ENCODE results near the gene IKZF3.
A peak's percentile ranks its signal among the peaks of the same experiment; 100 is the strongest.

Gene IKZF3

GRCh38 chr17:39813631-39814030, 50.5 kb downstream of the IKZF3 start:
- DNase-seq: no peak

- DNase-seq: no peak
Observed at GRCh38 chr17:39812466-39812865, 51.6 kb downstream of the IKZF3 start.

DNA sequence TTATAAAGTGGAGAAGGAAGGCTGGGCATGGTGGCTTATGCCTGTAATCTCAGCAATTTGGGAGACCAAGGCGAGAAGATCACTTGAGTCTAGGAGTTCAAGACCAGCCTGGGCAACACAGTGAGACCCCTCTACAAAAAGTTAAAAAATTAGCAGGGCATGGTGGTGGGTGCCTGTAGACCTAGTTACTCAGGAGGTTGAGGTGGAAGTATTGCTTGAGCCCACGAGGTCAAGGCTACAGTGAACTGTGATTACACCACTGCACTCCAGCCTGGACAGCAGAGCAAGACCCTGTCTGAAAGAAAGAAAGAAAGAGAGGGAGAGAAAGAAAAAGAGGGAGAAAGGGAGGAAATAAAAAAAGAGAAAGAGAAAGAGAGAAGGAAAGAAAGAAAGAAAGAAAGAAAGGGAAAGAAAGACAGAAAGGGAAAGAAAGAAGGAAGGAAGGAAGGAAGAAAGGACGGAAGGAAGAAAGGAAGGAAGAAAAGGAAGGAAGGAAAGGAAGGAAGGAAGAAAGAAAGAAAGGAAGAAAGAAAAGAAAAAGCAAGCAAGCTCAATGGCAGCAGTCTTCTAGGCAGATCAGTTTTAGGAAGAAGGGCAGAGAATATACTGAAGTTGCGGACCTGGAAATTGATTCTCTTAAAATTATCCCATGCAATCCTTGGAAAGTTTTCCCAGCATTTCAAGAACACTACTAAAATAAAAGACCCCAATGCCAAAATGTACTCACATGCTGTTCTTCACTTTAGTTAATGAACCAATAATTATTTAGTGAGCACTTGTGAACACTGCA, 53.0 kb downstream of the IKZF3 start:
- DNase-seq: no peak

- DNase-seq: no peak
Observed at GRCh38 chr17:39809221-39809620, 54.9 kb downstream of the IKZF3 start.

- DNase-seq: no peak
Observed at GRCh38 chr17:39808409-39808997, 55.6 kb downstream of the IKZF3 start.

GRCh38 chr17:39804839-39805238, 59.3 kb downstream of the IKZF3 start:
- DNase-seq: no peak

DNA sequence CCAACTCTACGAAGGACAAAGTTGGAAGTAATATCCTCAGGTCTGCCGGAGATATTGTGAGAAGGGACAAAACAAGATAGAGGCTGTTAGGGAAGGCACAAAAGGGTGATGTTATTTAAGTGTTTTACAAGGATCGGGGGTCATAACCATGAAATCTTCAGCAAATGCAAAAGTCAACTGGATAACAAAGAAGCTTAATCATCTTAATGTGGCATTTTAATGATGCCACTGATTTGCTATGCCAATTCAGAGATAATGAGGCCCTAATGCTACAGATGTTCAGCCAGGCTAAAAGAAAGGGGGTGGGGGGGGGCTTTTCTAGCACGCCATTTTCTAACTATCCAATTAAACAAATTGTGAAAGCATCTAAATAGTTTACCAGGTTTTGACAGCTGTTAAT, 63.1 kb downstream of the IKZF3 start:
- peak; percentile 44 for DNase-seq

- DNase-seq: peak; percentile 37
Observed at GRCh38 chr17:39800540-39800939, 63.6 kb downstream of the IKZF3 start.

- no peak for DNase-seq
Observed at GRCh38 chr17:39799395-39799794, 64.7 kb downstream of the IKZF3 start.

DNA sequence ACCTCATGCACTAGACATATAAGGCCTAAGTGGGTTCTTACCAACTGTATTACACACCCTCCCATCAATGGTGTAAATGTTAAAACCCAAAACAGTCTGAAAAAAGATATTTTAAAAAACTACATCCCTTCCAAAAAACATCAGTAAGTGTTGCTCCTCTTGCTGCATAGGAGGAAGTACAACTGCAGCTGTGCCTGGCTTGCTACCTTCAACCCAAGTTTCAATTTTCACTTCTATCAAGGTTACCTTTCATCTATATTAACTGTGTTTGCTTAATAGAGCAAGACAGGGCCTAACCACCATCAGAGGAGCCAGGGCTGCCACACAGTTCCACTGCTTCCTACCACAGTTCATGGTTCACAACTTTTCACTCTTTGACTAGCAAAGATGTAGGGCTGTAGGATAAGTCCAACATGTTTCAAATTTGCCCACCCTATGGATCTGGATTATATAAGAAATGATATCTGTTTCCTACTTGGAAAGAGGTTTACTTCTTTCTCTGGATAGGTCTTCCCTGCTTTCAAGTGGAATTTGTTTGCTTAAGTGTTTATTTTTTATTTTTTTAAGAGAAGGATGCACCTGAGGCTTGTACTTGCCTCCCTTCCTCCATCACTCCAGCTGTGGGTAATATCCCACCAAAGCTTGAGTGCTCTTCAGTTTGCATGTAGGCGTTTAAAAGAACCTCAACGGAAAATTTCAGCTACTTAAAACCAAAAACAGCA, 69.7 kb downstream of the IKZF3 start:
- no peak for DNase-seq

DNA sequence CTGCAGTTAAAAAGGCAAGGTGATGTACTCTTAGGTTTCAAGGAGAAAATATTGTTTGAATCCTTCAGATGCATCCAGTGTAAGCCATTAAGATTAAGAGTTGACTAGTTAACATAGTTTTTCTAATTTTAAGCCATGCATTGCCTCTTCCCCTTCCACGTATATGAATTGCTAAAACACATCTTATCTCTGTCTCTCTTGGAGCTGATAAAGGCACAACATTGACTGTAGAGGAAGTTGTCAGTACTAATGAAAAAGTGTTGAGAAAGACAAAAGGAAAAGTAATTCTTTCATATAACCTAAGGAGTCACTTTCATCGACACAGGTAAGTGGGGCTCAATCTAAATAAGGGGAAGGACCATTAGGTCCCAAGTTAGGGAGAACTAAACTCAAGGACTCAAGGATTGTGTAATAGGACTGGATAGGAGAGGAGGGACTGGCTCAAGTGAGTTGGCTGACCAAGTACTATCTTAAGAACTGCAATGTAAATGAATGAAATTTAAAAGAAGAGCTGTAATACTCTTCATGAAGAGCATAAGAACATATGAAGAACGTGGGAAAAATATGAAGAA, 70.7 kb downstream of the IKZF3 start:
- DNase-seq: no peak

GRCh38 chr17:39792526-39793221, 71.4 kb downstream of the IKZF3 start:
- DNase-seq: no peak

DNA sequence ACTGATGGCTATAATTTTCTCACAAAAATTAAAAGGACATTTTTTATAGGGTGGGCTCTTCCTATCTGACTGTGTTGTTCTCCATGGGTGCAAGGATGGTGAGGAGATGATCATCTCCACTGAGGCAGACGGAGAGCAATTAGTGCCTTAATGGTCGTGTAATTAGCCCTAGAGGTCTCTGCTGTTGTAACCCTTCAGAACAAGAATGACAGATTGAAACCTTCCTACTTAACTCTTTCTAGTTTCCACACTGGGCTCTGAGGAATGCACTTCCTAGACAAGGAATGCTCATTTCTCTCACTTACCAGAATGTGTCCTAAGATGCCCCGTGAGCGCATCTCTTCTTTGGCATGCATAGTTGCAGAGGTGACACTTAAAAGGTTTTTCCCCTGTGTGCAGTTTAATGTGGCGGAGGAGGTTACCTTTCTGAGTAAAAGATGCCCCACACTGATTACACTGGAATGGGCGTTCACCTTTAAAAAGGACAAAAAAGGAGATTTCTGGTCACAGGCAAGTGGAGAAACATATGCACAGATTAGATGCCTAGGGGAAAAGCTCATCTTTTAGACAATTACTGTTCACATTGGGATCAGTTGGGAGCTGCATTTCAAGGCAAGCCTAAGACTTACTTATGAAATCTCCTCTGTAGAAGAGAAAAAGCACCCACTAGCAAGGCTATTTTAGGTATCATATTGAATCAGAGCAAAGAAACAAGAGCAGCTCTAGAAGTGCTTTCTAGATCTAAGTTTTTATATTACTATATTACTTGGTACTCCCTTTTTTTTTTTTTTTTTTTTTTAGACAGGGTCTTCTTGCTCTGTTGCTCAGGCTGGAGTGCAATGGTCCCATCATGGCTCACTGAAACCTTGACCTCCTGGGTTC, 72.8 kb downstream of the IKZF3 start:
- DNase-seq: no peak

- no peak for DNase-seq
Observed at GRCh38 chr17:39787743-39788484, 76.2 kb downstream of the IKZF3 start.

- peak; percentile 22 for DNase-seq
Observed at GRCh38 chr17:39787041-39787440, 77.1 kb downstream of the IKZF3 start.

DNA sequence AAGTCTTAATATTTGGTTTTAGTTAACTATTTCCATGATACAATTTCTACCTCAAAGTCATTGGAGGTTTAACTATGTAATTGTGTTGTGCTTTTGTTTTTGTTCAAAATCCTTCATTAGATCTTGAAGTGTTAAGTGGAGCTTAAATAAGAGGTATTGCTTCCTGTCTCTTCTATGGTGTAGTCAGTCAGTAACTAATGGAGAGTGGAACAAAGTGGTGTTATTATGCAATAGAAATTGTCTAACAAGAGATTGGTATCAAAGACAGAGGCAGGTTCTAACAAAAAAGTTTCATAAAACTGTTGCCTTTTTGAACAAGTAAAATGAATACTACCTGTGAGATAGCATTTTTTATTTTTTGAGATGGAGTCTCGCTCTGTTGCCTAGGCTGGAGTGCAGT, 81.1 kb downstream of the IKZF3 start:
- DNase-seq: no peak

DNA sequence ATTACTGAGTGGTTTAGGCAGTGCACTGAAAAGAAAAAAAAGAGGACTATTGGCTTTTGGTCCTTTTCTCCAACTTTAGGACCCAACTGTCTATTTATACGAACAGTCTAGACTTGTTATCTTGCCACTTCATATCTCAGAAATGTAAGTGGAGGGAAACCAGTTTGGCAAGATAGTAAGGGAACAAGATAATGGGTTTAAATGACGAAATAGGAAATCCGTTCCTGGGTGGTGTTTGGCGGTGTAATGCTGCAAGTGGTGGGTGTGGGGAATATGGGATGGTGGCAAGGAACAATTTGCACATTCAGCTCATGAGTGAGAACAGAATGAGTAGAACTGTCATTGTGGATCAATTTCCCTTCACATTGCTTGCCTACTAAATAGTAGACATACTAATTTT, 81.6 kb downstream of the IKZF3 start:
- no peak for DNase-seq

DNA sequence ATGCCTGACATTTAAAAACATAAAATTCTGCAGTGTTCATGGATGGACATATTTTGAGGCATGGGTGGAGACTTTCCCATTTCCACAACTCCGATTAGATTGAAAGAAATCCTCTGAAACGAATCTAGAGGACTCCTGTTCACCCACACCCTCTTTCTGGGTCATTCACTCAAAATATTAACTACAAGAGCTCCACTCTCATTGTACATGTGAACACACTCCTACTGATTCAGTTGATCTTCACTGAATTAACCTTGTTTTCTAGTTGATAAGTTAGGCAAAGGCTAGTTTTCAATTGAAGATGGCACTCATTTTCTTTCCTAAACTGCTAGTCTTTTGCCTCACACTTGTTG, 82.3 kb downstream of the IKZF3 start:
- DNase-seq: no peak

DNA sequence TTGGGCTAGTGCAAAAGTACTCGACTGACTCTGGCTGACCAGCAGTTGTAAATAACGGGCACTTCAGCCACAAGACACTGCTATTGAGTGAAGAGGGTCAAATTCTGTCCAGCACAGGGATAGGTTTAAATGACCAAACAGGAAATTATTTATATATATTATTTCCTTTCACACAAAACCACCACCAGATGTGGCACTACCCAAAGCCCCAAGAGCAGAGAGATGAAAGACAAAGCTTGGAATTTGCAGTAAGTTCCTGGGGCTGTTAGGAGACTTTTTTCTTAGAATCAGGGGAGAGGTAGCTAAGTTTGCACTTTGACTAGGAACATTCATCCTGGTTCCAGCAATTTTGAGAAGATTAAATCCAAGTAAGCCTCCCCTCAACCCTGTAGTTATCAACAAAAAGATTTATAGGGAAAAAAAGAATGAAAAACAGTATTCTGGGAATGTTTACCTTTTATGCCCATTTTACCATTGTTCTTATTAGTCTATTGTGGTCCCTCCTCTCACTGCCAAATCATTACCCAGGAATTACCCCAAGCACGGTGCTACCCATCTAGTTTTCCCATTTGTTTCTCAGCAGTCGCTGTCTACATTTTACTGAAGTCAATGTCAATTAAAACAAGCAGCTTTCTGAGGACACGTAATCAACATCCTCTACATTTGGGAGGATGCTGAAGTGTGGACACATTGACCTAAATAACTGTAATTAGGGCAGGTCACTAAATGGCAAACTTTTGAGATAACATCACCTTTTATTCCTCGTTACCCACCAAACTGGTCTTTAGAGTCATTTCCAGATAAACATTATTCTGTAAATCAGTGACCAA, 82.9 kb downstream of the IKZF3 start:
- no peak for DNase-seq

Measured in NCI-H1436 (cell line).